D721Med (cell line): ENCODE measurements around the gene DIPK1A.
A peak's percentile ranks its signal among the peaks of the same experiment; 100 is the strongest.

ENCODE experiments used
- DNase-seq: peaks from one replicate; pipeline ENCODE4 v3.0.0; 2011; ENCODE audit warnings: low spot score; ENCODE audit not compliant: insufficient read length
- FAIRE-seq: peaks from 2 replicates; lab custom pipeline; 2011; peaks lifted over from hg19 to GRCh38; lab: Jason Lieb, UNC
- TF ChIP-seq, protein P1 (sequence below): IDR thresholded peaks from 2 replicates; pipeline ENCODE4 v1.5.1; 2012; ENCODE audit warnings: mild to moderate bottlenecking, control low read depth; ENCODE audit not compliant: insufficient read depth; ENCODE audit errors: missing control alignments

The DIPK1A gene

DNA sequence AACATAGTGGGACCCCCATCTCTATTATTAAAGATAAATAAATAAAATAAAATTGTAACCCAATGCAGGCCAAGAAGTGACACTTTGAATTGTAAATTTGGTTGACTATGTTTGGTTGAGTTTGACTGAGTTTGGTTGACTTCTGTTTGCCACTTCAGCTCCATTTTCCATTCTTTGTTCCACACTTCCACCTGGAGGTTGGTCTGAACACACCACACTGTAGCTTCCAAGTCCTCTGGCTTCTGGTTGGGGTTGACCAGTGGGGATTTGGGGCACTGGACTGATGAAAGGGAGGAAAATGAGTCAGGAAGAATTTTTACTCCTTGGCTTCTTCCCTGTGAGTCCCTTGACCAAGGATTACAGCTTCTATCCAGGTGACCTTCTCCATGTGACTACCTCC, 40.6 kb upstream of the DIPK1A start:
- no peak for FAIRE-seq
- TF ChIP-seq, protein P1, sequence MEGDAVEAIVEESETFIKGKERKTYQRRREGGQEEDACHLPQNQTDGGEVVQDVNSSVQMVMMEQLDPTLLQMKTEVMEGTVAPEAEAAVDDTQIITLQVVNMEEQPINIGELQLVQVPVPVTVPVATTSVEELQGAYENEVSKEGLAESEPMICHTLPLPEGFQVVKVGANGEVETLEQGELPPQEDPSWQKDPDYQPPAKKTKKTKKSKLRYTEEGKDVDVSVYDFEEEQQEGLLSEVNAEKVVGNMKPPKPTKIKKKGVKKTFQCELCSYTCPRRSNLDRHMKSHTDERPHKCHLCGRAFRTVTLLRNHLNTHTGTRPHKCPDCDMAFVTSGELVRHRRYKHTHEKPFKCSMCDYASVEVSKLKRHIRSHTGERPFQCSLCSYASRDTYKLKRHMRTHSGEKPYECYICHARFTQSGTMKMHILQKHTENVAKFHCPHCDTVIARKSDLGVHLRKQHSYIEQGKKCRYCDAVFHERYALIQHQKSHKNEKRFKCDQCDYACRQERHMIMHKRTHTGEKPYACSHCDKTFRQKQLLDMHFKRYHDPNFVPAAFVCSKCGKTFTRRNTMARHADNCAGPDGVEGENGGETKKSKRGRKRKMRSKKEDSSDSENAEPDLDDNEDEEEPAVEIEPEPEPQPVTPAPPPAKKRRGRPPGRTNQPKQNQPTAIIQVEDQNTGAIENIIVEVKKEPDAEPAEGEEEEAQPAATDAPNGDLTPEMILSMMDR, result no peak

GRCh38 chr1:93000751-93001175, 39.5 kb upstream of the DIPK1A start:
- TF ChIP-seq, protein P1, result no peak
- DNase-seq (no peak), FAIRE-seq (no peak)

More for the DNA sequence above, 40.6 kb upstream of the DIPK1A start:
- DNase-seq, result no peak

- FAIRE-seq, result no peak
- no peak for DNase-seq
- TF ChIP-seq, protein P1, result no peak
These were observed 39.0 kb upstream of the DIPK1A start for GRCh38 chr1:93000291-93000690.

DNA sequence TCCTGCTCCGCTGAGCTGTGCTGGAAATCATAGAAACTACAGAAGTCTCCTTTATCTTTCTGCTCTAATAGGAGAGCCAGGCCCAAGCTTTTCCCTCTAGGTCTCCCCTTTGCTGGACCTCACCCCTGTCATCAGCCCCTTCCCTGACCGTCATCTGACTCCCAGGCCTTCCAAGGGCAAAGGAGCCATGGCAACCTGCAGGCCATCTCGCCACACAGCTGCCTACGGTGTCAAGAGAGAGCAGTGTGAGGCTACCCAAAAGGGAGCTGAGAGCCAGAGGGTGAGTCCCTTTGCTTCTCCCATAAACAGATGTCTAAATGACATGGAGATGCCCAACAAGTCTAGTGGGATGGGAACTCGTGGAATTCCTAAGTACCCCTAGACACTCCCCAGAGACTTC, 37.6 kb upstream of the DIPK1A start:
- FAIRE-seq, result no peak
- TF ChIP-seq, protein P1, result no peak
- DNase-seq, result no peak

DNA sequence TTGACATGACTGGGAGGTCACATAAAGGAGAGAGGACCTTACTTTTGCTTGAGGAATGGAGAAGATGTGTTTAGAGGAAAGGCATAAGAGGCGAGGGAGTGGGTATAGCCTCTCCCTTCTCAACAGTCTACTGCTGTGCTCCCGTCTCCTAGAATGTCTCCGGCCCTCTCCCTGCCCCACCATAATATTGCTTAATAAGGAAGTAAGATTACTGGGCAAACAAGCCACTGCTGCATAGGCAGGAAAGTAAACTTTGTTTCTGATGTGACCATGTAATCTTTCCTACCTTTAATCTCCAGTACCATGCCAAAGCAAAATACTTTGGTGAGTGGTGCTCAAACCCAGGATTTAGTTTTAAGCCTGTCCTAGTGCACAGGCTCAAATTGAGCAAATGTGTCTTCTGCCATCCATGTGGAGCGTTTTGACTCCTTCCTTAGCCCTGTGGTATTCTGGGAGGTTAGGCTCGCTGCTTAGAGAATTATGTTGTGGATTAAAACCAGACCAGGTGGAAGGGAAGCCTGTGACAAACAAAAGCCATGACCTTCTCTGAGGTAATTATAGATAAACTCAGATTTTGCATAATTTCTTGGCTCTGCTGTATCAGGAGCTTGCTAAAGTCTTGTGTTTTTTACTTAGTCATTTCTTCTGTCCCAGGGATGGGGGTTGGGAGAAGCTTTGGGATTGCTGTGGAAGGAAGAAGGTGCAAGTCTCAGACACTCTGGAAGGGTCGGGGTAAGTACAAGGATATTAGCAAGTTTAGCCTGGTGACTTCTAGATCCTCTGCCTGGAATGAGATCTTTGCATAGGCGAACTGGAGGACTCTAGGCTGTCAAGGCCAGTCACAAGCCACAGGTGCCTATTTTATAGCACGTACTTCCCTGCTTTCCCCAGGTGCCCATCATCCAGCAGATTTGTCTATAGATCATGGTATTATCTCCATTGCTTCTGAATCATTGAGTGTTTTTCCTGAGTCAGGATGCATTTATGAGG, 34.5 kb upstream of the DIPK1A start:
- FAIRE-seq (no peak), DNase-seq (no peak)
- TF ChIP-seq, protein P1, result no peak

DNA sequence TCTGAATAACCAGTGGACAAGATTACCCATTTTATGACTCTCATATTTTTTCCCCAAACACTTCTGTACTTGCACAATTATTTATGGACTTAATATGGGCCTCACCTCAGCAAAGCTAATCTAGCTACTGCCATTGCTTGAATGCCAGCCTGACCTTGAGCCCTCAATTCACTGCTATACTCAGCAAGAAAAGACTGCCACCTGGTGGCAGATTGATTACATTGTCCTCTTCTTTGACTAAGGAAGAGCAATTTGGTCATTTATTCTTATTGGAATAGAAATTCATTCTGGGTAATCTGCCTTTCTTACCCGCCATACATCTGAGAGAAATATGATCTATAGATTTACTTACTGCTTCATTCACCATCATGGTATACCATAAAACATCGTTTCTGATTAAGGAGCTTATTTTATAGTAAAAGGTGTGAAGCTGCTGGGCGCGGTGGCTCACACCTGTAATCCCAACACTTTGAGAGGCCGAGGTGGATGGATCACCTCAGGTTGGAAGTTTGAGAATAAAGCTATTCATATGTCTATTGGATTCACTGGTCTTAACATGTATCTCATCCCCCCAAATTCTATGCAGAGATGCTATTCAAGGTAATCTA, 32.9 kb upstream of the DIPK1A start:
- TF ChIP-seq, protein P1, result peak; percentile 88
- FAIRE-seq, result peak; percentile 21

DNA sequence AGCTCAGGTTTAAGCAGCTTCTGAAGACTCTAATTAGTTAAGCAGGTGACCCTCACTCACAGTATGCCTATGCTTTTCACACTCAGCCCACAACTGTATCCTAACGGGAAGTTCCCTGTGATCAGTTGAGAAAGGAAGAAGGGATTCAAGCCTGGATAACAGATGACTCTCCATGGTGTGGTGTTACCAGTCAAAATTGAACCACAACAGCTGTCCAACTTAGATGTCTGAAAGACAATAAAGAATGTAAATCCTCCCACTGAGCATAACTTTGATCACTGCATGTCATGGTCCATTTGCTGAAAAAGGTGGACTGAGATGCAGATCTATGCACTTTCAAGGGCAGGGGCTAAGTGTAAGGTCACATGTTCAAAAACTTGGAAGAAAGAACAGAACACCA, 32.3 kb upstream of the DIPK1A start:
- TF ChIP-seq, protein P1, result no peak
- FAIRE-seq, result no peak
- DNase-seq, result no peak

More for the DNA sequence above, 32.9 kb upstream of the DIPK1A start:
- peak; percentile 43 for DNase-seq
